HG02642 (cell line): ENCODE data around the gene RC3H1.
A peak's percentile ranks its signal among the peaks of the same experiment; 100 is the strongest.
"Not testable (repeated sequence)": the region's sequence is repeated elsewhere in the genome, so short reads cannot be mapped to it uniquely, and the experiment has no call there.

Source experiments
- ATAC-seq: cut with Tn5 transposase; IDR thresholded peaks from one replicate; pipeline ENCODE4 v1.9.1; 2021; ENCODE audit warnings: mild to moderate bottlenecking; ENCODE audit not compliant: unreplicated experiment, poor library complexity

RC3H1 gene

GRCh38 chr1:174022080-174022975, at the start of gene RC3H1:
Gene RC3H1, minus strand, starts transcription at chr1:174022357. Its CDS starts 29,372 bp downstream, at chr1:173992985.
- ATAC-seq: peak; percentile 90

- no peak for ATAC-seq
Measured at GRCh38 chr1:174070614-174071013, 48.5 kb upstream of the RC3H1 start.

GRCh38 chr1:174068000-174068399, 45.8 kb upstream of the RC3H1 start:
- ATAC-seq: no peak

GRCh38 chr1:174060090-174060489, 37.9 kb upstream of the RC3H1 start:
- no peak for ATAC-seq

GRCh38 chr1:174058624-174059023, 36.5 kb upstream of the RC3H1 start:
- no peak for ATAC-seq

- ATAC-seq: not testable (repeated sequence)
Measured at GRCh38 chr1:174056609-174057008, 34.5 kb upstream of the RC3H1 start.

- ATAC-seq: not testable (repeated sequence)
Measured at GRCh38 chr1:174055797-174056196, 33.6 kb upstream of the RC3H1 start.

GRCh38 chr1:174053826-174054225, 31.7 kb upstream of the RC3H1 start:
- ATAC-seq: no peak

- ATAC-seq: no peak
Measured at GRCh38 chr1:174052621-174053020, 30.5 kb upstream of the RC3H1 start.

- no peak for ATAC-seq
Measured at GRCh38 chr1:174051956-174052355, 29.8 kb upstream of the RC3H1 start.

GRCh38 chr1:174049514-174049913, 27.4 kb upstream of the RC3H1 start:
- ATAC-seq: no peak

- ATAC-seq: no peak
Measured at GRCh38 chr1:174044418-174045222, 22.5 kb upstream of the RC3H1 start.

- not testable (repeated sequence) for ATAC-seq
Measured at GRCh38 chr1:174042509-174042908, 20.4 kb upstream of the RC3H1 start.

GRCh38 chr1:174041369-174041768, 19.2 kb upstream of the RC3H1 start:
- no peak for ATAC-seq

GRCh38 chr1:174040387-174040786, 18.2 kb upstream of the RC3H1 start:
- ATAC-seq: no peak

- no peak for ATAC-seq
Measured at GRCh38 chr1:174039027-174039426, 16.9 kb upstream of the RC3H1 start.

GRCh38 chr1:174036798-174037197, 14.6 kb upstream of the RC3H1 start:
- ATAC-seq: no peak

GRCh38 chr1:174036204-174036603, 14.0 kb upstream of the RC3H1 start:
- no peak for ATAC-seq

GRCh38 chr1:174032671-174033222, 10.6 kb upstream of the RC3H1 start:
- ATAC-seq: no peak

- no peak for ATAC-seq
Measured at GRCh38 chr1:174031099-174031498, 8.9 kb upstream of the RC3H1 start.

GRCh38 chr1:174028495-174028894, 6.3 kb upstream of the RC3H1 start:
- no peak for ATAC-seq
